HG02798 (cell line): ENCODE results near the gene MARK2.
"Not testable (repeated sequence)": the region's sequence is repeated elsewhere in the genome, so short reads cannot be mapped to it uniquely, and the experiment has no call there.

Experiments used
- ATAC-seq: cut with Tn5 transposase; IDR thresholded peaks from one replicate; pipeline ENCODE4 v1.9.1; 2021; ENCODE audit warnings: mild to moderate bottlenecking; ENCODE audit not compliant: unreplicated experiment, poor library complexity

MARK2 gene

DNA sequence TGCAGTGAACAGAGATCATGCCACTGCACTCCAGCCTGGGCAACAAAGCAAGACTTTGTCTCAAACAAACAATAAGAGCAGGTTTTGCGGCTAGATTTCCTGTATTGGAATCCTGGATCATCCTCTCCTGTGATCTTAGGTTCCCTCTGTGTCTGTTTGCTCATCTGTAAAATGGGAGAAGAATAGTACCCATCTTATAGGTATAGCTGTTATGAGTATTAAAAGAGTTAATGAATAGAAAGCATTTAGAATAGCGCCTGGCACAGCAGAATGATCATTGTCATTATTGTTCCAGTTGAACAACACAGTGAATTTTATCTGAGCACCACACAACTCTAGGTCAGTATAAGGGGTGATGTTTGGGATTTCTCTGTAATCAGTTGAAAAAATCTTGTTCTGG, 10.8 kb downstream of the MARK2 start:
- ATAC-seq, result no peak

DNA sequence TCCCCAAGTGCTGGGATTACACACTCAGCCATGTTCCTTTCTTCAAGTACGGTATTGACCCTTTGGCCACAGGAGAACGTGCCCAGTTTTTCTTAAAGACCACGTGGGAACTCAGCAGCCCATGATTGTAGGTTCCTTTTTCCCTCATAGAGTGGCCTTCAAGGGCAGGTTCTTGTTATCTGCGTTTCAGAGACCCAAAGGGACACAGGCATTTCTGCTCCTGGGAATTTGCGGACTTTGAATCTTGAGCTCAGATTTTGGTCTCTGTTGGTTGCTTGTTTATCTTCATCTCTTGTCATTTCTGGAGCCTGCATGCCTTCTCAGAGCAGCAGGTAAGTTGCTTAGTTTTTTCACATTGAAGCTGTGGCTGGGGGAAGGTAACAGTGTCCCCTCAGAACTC, 12.0 kb downstream of the MARK2 start:
- ATAC-seq, result no peak

DNA sequence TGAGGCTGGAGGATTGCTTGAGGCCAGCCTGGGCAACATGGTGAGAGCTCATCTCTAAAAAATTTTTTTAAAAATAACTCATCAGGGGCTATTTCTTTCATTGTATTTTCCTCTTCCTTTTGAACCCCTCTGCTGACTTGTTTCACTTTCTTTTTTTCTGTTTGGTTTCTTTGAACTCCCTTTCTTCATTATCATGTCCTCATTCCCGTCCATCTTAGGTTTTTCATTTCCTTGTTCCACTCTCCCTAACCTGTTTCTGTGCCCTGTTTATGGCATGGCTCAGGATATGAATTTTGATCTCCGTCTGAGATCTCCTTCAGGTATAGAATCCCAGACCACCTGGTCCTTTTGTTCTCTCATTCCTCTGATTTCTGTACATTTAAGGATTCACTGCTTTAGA, 12.5 kb downstream of the MARK2 start:
- ATAC-seq, result no peak

DNA sequence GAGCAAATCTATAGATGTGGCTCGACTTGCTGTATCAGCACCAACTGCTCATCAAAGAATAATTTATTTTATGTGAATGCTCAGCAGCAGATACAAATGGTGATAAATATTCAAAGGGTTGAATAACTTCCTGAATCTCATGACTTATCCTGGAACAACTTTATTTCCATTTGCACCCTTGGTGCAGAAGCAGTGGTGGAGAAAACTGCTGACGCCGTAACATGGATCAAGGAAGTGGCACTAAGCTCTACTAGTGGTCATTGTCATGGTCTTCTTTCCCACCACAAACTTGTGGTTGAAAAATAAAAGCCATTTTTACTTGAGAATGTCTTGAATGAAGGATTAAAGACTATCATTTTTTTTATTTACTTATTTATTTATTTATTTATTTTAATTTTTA, 14.6 kb downstream of the MARK2 start:
- no peak for ATAC-seq

DNA sequence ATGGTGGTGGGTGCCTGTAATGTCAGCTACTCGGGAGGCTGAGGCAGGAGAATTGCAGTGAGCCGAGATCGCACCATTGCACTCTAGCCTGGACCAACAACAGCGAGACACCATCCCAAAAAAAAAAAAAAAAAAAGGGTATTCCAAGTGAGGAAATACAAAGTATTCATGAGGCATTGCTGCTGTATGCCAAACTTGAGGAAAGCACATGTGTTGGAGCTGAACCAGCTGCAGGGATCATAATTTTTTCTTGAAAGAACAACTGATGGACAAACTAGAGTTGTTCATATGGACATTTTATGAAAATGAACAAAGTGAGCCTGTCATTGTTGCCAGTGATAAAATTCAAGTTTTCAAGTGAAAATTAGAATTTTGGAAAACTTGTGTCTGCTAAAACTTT, 15.8 kb downstream of the MARK2 start:
- no peak for ATAC-seq

DNA sequence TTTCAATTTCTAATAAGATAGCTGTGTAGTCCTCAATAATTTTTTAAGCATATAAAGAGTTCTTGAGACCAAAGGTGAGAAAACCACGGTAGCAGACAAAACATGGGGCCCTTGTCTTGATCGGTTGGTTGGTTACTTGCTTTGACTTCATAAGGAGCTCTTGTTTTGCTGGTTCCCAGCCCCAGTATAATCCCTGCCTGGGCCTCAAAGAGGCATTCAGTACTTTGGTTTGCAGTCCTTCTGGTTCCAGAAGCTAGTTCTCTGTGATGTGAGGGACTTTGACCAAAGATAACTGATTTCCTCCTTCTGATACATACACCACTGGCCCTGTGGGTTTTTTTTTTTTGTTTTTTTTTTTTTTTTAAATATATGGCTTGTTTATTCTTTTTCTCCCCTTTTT, 17.1 kb downstream of the MARK2 start:
- ATAC-seq, result no peak

DNA sequence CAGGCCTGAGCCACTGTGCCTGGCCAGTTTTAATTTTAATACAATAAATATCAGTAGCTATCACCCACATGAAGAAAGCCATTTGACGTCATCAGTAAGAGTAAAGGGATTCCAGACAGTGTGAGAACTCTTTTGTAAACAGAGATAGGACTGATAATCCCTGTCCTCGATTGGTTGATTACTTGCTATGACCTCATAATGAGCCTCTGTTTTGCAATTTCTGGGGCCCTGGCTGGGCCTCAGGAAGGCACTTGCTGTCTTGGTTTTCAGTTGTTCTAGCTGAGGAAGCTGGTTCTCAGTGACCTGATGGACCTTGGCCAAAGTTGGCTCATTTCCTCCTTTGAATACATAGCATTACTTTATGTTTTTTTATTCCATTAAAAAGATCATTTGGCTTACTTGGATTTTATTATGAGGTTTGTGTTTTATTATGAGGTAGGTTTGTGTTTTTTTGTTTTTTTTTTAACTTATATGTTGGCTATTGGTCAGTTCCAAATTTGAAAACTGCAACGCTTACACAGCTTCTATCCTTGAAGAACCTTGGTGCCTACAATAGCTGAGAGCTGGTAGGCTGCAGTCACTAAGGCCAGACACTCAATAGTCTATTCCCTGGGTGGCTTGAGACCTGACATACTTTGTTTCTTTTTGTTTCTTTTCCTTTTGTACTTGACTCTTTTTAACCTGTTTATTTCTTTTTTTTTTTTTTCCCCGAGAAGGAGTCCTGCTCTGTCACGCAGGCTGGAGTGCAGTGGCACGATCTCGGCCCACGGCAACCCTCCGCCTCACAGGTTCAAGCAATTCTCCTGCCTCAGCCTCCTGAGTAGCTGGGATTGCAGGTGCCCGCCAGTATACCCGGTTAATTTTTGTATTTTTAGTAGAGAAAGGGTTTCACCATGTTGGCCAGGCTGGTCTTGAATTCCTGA, 20.0 kb downstream of the MARK2 start:
- ATAC-seq, result no peak

DNA sequence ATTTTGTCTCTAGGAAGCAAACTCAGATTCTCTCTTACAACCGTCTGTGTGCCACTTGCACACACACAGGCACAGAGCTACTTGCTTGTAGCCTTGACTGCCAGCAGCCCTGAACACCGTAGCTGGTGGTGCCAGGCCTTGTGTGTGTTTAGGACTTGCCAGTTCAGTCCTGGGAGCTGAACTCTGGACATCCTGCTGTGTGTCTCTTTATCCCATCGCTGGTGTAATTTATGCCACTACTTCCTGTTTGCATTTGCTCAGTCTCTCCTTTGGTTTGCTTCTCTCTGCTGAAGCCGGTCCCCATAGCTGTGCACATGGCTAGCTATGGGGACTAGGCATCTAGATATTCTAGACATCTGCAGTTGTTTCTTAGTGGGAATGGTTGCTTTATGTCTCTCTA, 24.0 kb downstream of the MARK2 start:
- no peak for ATAC-seq

DNA sequence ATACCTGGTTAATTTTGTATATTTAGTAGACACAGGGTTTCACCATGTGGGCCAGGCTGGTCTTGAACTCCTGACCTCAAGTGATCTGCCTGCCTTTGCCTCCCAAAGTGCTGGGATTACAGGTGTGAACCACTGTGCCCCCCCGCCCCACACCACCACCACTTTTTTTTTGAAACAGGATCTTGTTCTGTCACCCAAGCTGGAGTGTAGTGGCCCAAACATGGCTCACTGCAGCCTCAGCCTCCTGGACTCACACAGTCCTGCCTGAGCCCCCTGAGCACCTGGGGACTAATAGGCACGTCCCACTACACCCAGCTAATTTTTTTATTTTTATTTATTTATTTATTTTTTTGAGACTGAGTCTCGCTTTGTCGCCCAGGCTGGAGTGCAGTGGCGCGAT, 24.7 kb downstream of the MARK2 start:
- not testable (repeated sequence) for ATAC-seq

DNA sequence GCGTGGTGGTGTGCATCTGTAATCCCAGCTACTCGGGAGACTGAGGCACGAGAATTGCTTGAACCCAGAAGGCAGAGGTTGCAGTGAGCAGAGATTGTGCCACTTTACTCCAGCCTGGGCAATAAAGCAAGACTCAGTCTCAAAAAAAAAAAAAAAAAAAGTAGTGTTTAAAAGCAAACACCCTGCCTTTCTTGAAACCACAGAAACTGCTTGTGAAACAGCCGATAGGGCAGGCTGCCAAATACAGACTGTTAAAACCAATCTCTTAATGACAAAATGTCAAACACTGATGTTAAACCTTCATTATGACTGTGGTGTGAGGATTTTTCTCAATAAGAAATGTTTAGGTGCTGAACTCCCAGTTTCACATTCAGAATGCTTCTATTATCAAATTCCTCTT, 27.3 kb downstream of the MARK2 start:
- ATAC-seq, result peak; percentile 78

DNA sequence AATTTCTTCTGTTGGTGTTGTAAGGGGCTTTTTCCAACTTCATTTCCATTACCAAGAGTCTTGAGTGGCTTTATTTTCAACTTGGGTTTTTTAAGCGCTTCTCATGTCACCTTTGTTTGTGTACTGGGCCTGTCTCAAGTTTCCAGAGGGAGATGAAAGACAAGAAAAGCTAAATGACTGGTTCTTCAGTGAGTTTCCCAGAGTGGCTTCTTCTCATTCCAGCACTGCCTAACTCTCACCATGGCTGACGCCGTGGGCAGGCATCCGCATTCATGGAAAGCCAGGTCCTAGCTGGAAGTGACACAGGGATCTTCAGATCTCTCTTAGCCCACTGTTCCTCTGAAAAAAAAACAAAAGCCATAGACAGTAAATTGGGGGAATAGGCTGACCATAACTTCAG, 28.6 kb downstream of the MARK2 start:
- no peak for ATAC-seq

DNA sequence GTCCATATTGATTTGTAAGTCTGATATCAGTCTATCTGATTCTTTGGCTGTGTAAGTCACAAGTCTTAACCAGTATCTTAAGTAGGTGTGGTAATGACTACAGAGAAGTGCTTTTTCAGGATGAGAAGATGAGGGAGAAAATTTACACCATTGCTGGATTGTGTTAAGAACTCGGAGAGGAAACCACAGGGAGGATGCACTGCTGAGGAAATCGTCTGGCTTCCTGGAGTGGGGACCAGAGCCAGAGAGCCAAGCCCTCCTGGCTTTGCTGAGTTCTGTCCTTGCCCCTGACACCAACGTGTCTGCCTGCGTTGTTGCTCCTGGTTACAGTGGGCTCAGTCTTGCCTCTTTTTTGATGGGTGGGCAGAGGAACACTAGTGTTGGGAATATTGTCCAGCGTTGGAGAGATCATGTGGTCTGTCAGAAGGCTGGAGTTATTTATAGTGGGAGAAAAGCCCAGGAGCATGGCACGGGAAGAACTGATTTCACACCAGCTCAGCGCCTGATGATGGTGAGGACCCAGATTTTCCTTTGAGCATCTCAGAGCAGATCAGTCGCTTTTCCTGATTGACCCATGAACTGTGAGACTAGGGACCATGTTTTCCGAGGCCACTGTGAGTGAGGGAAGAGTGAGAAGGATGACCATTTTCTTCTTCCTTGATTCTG, 29.6 kb downstream of the MARK2 start:
- no peak for ATAC-seq

DNA sequence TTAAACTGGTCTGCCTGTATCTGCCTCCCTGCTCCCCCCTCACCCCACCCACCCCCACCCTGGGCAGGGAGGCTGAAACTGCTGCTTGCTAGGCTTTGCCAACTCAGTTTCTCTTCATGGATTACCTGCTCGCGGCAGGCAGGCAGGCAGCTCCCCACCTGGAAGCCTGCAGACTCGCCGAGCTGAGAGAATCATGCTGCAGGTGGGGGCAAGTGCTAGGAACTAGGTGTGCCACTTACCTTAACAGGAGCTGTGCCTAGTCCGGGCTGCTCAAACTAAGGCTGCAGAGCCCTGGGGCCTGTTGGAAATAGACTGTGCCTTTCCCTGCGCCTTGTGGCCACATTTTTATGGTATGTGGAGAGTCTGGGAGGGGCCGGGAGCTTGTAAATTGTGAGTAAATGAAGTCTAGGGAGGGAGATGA, 30.3 kb downstream of the MARK2 start:
- ATAC-seq, result no peak

DNA sequence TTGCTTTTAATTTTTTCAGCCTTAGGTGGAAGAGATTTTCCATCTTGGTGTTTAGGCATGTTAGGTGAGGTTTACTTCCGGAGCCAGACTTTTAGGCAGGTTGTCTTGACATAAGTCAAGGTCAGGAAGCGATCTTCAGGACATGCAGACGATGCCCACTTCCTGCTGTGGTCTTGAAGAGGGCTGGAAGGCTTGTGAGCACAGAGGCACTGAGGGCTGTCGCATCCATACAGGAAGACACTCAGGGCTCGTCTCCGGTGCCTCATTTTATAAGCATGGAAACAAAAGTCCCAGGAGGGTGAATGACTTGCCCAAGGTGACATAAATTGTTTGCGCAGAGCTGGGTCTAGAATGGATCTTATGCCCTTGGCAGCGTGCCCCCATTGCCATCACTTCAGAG, 30.8 kb downstream of the MARK2 start:
- ATAC-seq, result no peak

DNA sequence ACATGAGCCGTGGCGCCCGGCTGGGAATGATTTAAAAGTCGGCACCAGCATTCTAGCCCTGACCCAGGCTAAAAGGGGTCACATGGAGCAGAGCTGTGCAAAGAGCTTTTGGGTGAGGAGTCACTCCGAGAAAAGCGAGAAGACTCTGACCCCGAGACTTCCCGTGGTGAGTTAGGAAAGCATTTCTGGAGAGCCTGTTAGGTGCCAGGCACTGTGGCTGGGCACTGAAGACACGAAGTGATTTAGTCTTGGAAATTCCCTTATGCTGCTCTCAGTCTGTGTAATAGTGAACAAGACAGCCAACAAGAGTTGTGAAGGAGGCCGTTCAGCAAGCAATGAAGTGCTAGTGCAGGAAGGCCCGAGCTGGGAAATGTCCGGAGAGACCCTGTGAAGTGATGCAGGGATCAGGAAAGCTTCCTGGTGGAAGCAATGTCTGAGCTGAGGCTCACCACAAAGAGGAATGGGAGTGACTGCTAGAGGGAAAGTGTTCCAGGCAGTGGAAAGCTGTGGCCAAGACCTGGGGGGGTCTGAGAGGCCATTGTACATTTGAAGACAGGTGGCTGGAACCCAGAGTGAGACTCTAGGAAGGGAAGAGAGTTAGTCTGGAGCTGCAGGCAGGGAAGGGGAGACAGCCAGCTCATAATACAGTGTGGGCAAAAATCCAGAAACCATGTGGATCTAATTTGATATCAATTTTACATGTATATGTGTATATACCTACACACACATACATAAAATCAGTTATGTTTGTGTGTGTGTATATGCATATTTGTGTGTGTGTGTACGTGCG, 31.6 kb downstream of the MARK2 start:
- ATAC-seq, result no peak

DNA sequence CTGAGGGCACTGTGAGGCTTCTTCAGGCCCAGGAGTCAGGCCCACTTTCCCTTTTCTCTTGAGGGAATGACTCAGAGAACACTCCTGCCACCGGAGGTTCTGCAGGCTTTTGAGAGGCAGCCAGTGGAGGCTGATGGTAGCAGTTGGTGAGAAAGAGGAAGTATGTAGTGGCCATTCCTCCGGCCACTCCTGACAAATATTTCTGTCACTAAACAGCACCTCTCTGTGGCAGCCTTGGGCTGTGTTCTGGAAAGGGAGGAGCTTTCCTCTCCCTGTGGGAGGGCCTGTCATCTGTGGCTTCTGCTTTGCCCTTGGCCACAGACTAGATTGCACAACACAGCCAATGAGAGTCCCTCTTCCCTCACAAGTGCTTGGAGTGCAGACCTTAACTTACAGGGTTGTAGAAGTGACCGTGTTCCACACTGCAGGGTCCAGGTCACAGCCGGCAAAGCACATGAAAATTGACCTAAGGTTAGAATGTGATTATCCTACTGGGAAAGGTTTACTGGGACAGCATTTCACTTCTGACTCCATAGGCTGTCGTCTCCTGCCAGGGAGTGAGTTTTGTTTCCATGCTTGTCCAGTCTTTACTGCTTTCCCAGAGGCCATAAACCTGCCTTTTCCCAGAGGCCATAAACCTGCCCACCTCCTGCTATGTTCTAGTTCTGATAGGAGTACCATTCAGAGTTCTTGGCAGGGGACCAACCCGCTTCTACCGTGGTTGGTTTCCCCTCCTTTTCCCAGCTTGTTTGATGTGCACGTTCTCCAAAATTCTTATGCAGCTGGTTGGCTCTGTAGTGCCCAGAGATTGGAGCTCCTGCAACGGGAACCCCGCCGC, 33.3 kb downstream of the MARK2 start:
- peak; percentile 94 for ATAC-seq

DNA sequence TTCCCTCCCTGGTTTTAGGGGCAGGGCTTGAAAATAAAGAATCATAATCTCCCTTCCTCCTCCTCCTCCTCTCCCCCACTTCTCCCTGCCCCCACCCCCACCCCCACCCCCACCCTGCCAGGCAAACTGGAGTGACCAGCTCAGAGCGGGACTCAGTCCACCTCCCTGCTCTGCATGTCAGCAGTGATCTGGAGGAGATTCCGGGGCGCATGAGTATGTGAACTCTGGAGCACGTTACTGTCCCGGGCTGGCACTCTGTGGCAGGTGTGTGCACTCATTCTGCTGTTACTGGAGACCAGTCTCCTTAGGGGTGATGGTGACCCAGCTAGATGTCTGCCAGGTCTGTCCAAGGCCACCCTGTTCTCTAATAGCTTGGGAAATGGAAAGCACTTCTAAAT, 33.9 kb downstream of the MARK2 start:
- ATAC-seq, result no peak

DNA sequence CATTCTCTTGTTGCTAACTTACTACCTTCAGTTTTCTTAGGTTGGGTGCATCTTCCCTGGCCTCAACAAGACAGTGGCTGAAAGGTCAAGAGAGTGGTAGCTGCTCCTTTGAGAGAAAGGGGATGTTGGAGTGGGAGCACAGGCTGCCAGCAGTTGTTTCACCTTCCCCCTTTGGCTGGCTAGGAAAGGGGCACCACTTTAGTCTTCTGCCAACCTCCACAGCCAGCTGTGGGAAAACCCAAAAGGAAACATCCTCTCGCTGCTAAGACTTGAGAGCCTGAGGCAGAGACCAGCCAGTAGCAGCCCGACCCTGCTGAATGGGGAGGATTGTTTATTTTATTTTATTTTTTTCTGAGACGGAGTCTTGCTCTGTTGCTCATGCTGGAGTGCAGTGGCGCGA, 34.4 kb downstream of the MARK2 start:
- no peak for ATAC-seq

DNA sequence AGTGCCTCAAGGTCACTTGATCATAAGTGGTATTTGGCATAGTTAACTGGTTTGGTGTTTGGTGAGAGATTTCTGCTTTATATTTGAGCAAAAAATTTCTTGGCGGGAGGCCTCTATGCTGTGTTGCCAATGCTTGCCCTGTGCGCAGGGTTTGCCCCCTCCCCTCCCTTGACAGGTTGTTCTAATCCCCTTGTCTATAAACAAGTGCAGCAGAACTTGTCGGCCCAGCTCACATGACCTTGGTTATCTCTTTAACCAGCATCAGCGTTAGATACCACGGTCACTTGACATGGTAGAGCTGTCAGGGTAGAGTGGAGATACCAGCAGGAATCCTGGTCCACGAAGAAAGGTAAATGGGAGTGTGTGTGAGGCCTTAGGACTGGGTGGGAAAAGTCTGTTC, 35.6 kb downstream of the MARK2 start:
- ATAC-seq, result no peak

DNA sequence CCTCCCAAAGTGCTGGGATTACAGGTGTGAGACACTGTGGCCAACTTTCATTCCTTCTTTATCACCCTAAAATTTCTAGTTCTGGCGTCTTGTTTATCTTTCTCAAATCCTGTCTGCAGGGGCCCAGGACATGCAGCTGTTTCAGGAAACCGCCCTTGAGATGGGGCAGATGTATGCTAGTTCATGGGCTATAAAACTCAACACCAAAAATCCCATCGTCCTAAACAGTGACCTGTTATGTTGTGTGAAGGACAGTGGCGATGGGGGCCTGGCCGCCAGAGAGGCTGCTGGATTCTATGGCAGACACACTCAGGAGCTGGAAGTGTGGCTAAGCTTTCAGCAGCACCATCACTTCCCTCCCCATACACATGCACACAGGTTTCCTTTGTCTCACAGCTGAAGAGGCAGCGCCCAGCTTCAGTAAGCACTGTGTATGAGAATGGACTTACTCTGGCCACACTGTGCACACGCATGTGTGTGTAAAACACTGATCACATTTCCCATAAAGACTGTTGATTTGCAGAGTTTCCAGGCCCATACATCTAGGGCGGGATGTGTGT, 36.7 kb downstream of the MARK2 start:
- no peak for ATAC-seq
